ENCODE results near the gene FKBP10. TPM values are rescaled to one million over a fixed set of nuclear protein-coding genes. Genes with fewer than 3 reads are reported as not detected.
A peak's percentile ranks its signal among the peaks of the same experiment; 100 is the strongest.

Gene FKBP10, protein sequence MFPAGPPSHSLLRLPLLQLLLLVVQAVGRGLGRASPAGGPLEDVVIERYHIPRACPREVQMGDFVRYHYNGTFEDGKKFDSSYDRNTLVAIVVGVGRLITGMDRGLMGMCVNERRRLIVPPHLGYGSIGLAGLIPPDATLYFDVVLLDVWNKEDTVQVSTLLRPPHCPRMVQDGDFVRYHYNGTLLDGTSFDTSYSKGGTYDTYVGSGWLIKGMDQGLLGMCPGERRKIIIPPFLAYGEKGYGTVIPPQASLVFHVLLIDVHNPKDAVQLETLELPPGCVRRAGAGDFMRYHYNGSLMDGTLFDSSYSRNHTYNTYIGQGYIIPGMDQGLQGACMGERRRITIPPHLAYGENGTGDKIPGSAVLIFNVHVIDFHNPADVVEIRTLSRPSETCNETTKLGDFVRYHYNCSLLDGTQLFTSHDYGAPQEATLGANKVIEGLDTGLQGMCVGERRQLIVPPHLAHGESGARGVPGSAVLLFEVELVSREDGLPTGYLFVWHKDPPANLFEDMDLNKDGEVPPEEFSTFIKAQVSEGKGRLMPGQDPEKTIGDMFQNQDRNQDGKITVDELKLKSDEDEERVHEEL
- 100 to 1,000 TPM; 179 to 291 TPM for total RNA-seq
- 230 TPM for polyA plus RNA-seq (2013, experiment 1 of 2)
- polyA plus RNA-seq (2013, experiment 2 of 2) = 211 TPM
- long read RNA-seq, experiment 1, transcript FKBP10-201 (10 exons, 2,662 nt) = major isoform, 7 of 67 reads
- long read RNA-seq, experiment 1, partial matches to known transcripts = 46 of 67 reads
- long read RNA-seq, experiment 1, other reads (novel, unspliced or antisense) = 9 of 67 reads
- long read RNA-seq, experiment 2, transcript FKBP10-201 (10 exons, 2,662 nt) = major isoform, 15 of 36 reads
- long read RNA-seq, experiment 2, partial matches to known transcripts = 7 of 36 reads
- long read RNA-seq, experiment 2, other reads (novel, unspliced or antisense) = 13 of 36 reads
- long read RNA-seq, experiment 3, transcript FKBP10-201 (10 exons, 2,662 nt) = major isoform, 47 of 84 reads
- long read RNA-seq, experiment 3, partial matches to known transcripts = 19 of 84 reads
- long read RNA-seq, experiment 3, other reads (novel, unspliced or antisense) = 18 of 84 reads
- long read RNA-seq, experiment 4, transcript FKBP10-201 (10 exons, 2,662 nt) = major isoform, 5 of 75 reads
- long read RNA-seq, experiment 4, partial matches to known transcripts = 54 of 75 reads
- long read RNA-seq, experiment 4, other reads (novel, unspliced or antisense) = 11 of 75 reads

DNA sequence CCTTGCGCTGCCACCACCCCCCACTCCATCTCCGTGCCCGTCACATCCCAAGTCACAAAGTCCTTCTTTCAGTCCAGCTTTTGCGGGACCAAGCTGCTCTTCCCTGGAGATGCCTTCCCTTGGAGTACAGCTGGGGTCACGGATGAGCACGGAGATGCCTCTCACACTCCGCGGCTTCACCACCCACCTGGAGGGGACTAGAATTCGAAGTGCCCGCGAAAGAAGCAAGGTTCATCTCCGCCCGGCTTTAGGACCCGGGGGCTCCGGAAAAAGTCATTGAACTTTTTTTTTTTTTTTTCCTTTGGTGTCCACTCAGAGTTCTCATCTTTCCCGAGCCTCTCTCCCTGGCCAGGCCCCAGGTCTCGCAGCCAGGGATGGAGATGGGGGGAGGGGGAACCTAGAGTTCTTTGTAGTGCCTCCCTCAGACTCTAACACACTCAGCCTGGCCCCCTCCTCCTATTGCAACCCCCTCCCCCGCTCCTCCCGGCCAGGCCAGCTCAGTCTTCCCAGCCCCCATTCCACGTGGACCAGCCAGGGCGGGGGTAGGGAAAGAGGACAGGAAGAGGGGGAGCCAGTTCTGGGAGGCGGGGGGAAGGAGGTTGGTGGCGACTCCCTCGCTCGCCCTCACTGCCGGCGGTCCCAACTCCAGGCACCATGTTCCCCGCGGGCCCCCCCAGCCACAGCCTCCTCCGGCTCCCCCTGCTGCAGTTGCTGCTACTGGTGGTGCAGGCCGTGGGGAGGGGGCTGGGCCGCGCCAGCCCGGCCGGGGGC is at the start of gene FKBP10:
Gene FKBP10 (plus strand): TSS at position 624 of the 771 bp plus-strand sequence. CDS start 31 bp downstream, at position 655.
- H3K9me3 ChIP-seq (ENCODE audit: control insufficient read depth, low read length) = no peaks in the 10 kb centered on the region
- peaks cover 10% of the 10 kb centered on the region for H3K36me3 Mint-ChIP-seq (ENCODE audit: low read depth)
- H3K4me1 Mint-ChIP-seq = peaks cover 13% of the 10 kb centered on the region
- peaks cover 12% of the 10 kb centered on the region for H3K27me3 Mint-ChIP-seq (ENCODE audit: insufficient read depth)
- peaks cover 8% of the 10 kb centered on the region for H3K36me3 ChIP-seq (ENCODE audit: control insufficient read depth, insufficient read depth, low read length)
- DNase-seq = peak; percentile 96
- no peaks in the 10 kb centered on the region for H3K27me3 ChIP-seq (ENCODE audit: control insufficient read depth, insufficient read depth, low read length, poor library complexity, severe bottlenecking)
- no peaks in the 10 kb centered on the region for H3K9me3 Mint-ChIP-seq
- H3K4me1 ChIP-seq (ENCODE audit: control insufficient read depth, insufficient read depth, low read length) = no peaks in the 10 kb centered on the region
- peak within 1 kb of the TSS; percentile 62 for H3K9ac ChIP-seq (ENCODE audit: extremely low read depth, low read length, poor library complexity, severe bottlenecking)
- peak within 1 kb of the TSS; percentile 79 for H3K4me3 Mint-ChIP-seq
- H3K27ac ChIP-seq (ENCODE audit: low read depth, low read length) = peak within 1 kb of the TSS; percentile 83
- TF ChIP-seq, protein P1, sequence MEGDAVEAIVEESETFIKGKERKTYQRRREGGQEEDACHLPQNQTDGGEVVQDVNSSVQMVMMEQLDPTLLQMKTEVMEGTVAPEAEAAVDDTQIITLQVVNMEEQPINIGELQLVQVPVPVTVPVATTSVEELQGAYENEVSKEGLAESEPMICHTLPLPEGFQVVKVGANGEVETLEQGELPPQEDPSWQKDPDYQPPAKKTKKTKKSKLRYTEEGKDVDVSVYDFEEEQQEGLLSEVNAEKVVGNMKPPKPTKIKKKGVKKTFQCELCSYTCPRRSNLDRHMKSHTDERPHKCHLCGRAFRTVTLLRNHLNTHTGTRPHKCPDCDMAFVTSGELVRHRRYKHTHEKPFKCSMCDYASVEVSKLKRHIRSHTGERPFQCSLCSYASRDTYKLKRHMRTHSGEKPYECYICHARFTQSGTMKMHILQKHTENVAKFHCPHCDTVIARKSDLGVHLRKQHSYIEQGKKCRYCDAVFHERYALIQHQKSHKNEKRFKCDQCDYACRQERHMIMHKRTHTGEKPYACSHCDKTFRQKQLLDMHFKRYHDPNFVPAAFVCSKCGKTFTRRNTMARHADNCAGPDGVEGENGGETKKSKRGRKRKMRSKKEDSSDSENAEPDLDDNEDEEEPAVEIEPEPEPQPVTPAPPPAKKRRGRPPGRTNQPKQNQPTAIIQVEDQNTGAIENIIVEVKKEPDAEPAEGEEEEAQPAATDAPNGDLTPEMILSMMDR (conservative IDR thresholded peaks at IDR 0.05) = no peak
- 0% methylated on average over 11 to 32 of the region's 35 CpGs for WGBS, 2 experiments (ENCODE audit: insufficient coverage in 1 of 2, insufficient read length in 1 of 2)
- H3K4me3 ChIP-seq (ENCODE audit: low read length) = peak within 1 kb of the TSS; percentile 87
- H3K27ac Mint-ChIP-seq = peak within 1 kb of the TSS; percentile 88

DNA sequence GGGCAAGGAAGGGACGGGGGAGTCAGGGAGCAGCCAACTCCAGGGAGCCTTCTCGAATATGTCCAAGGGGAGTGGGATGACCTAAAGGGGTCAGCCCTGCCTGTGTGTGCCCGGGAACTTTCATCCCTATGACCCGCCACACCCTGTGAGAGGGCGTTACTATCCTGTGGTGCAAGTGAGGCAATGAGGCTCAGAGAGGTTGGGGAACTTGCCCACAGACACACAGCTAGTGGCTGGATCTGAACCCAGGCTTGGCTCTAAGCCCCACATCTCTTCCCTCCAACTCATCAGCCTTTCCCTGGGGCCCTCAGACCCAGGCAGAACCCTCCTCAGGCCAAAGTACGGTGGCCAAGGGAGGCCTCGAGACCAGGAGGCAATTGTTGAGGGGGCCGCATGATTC is 49.5 kb upstream of the FKBP10 start:
- no peak for DNase-seq

More for the DNA sequence above, 49.5 kb upstream of the FKBP10 start:
- no peak overlapping the region for H3K27ac ChIP-seq (ENCODE audit: low read depth, low read length)
- 94 to 95% methylated on average over 7 to 8 of the region's 8 CpGs for WGBS, 2 experiments (ENCODE audit: insufficient coverage in 1 of 2, insufficient read length in 1 of 2)
- no peaks in the 10 kb centered on the region for H3K9me3 Mint-ChIP-seq
- H3K9ac ChIP-seq (ENCODE audit: extremely low read depth, low read length, poor library complexity, severe bottlenecking) = no peak overlapping the region
- H3K36me3 Mint-ChIP-seq (ENCODE audit: low read depth) = peaks cover 85% of the 10 kb centered on the region
- no peaks in the 10 kb centered on the region for H3K27me3 ChIP-seq (ENCODE audit: control insufficient read depth, insufficient read depth, low read length, poor library complexity, severe bottlenecking)
- H3K27ac Mint-ChIP-seq = no peak overlapping the region
- TF ChIP-seq, protein P1 (conservative IDR thresholded peaks at IDR 0.05) = no peak
- no peaks in the 10 kb centered on the region for H3K4me1 ChIP-seq (ENCODE audit: control insufficient read depth, insufficient read depth, low read length)
- no peaks in the 10 kb centered on the region for H3K27me3 Mint-ChIP-seq (ENCODE audit: insufficient read depth)
- no peaks in the 10 kb centered on the region for H3K4me1 Mint-ChIP-seq
- H3K4me3 ChIP-seq (ENCODE audit: low read length) = no peak overlapping the region
- H3K9me3 ChIP-seq (ENCODE audit: control insufficient read depth, low read length) = no peaks in the 10 kb centered on the region
- H3K4me3 Mint-ChIP-seq = no peak overlapping the region
- peaks cover 74% of the 10 kb centered on the region for H3K36me3 ChIP-seq (ENCODE audit: control insufficient read depth, insufficient read depth, low read length)

All from endodermal cell (in vitro differentiated cells).